Mucosa of descending colon (tissue), 3 donors: ENCODE results near the gene SMC5. TPM values are rescaled to one million over a fixed set of nuclear protein-coding genes. Genes with fewer than 3 reads are reported as not detected.

Source experiments
- ATAC-seq: fragments of 200-7000 bp; cut with Tn5 transposase; one replicate; pipeline ENCODE4 v1.9.1; 2020; ENCODE audit warnings: mild to moderate bottlenecking, moderate library complexity
- DNase-seq, 3 donors: peaks; one replicate each; pipeline ENCODE4 v3.0.0-alpha.2; 2020
- H3K36me3 ChIP-seq: fragments of 200-600 bp; one replicate; pipeline ENCODE4 v1.8.0; 2021; ENCODE audit warnings: low read depth, mild to moderate bottlenecking
- H3K4me1 ChIP-seq: fragments of 200-600 bp; one replicate; pipeline ENCODE4 v1.8.0; 2021; ENCODE audit warnings: low read depth, mild to moderate bottlenecking
- H3K4me3 ChIP-seq: fragments of 200-600 bp; one replicate; pipeline ENCODE4 v1.8.0; 2021; ENCODE audit warnings: mild to moderate bottlenecking
- H3K9me3 ChIP-seq: fragments of 200-600 bp; one replicate; pipeline ENCODE4 v1.8.0; 2021; ENCODE audit warnings: mild to moderate bottlenecking
- intact Hi-C, 2 donors: fragments of 100-400 bp; cut with DNase I in 1 of 2; cut with micrococcal nuclease in 1 of 2; formaldehyde crosslinking; loops; one replicate each; pipeline versions ENCODE4 v1.11.0 to v1.11.1; 2022; cut with DNase I, micrococcal nuclease
- total RNA-seq, 3 donors: library from RNA; stranded (reverse); fragmentation: NEBNext Ultra II Directional in 2 of 3; extraction: Animal tissue kit (Norgen Biotek cat#: 25700) in 2 of 3; gene quantifications; one replicate each; pipeline versions ENCODE4 v1.2.1 to v1.2.4, GENCODE V29; 2021 to 2023
- TF ChIP-seq, protein P1 (sequence below): fragments of 200-600 bp; IDR thresholded peaks from one replicate; pipeline ENCODE4 v1.8.0; 2022; ENCODE audit warnings: antibody characterized with exemption, mild to moderate bottlenecking
- donor health status: DM: no; HTN: no; CAD: no; lungs with moderate emphysema.
- donor health status: DM: no; HTN: no; CAD: no.
- donor health status: DM: no; HTN: yes; CAD: no.

Gene SMC5
- total RNA-seq, 3 donors from 2014 or later = 23.7 to 32.1 (median 31.7) TPM

DNA sequence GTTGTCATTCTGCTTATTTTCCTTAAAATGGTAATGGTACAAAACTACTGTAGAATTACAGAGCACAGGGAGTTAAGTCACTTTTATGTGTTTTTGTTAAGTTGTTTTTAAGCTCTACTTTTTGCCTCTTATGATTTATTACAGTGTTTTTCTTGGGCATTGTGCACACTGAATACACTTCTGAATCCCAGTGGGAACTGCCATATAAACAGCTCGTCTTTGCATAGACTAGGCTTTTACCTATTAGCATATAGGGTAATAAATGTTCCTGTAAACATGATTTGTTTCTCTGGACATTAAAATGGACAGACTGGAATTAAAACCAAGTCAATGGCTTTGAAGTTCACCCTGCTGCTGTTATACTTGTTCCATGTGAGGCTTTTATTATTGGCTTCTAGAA lies 143.4 kb downstream of the SMC5 start:
- DNase-seq (no peak), ATAC-seq (no peak)
- Histone ChIP-seq H3K36me3 (no peaks in the 10 kb centered on the region), H3K4me1 (peaks cover 73% of the 10 kb centered on the region), H3K9me3 (no peaks in the 10 kb centered on the region), H3K4me3 (no peak overlapping the region)
- TF ChIP-seq, protein P1, sequence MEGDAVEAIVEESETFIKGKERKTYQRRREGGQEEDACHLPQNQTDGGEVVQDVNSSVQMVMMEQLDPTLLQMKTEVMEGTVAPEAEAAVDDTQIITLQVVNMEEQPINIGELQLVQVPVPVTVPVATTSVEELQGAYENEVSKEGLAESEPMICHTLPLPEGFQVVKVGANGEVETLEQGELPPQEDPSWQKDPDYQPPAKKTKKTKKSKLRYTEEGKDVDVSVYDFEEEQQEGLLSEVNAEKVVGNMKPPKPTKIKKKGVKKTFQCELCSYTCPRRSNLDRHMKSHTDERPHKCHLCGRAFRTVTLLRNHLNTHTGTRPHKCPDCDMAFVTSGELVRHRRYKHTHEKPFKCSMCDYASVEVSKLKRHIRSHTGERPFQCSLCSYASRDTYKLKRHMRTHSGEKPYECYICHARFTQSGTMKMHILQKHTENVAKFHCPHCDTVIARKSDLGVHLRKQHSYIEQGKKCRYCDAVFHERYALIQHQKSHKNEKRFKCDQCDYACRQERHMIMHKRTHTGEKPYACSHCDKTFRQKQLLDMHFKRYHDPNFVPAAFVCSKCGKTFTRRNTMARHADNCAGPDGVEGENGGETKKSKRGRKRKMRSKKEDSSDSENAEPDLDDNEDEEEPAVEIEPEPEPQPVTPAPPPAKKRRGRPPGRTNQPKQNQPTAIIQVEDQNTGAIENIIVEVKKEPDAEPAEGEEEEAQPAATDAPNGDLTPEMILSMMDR = no peak
- intact Hi-C loops = loop anchor here in 1 of 2 donors (2.0 kb wide), 1 partner anchor 21 kb away; no protein-coding TSS in a partner anchor

DNA sequence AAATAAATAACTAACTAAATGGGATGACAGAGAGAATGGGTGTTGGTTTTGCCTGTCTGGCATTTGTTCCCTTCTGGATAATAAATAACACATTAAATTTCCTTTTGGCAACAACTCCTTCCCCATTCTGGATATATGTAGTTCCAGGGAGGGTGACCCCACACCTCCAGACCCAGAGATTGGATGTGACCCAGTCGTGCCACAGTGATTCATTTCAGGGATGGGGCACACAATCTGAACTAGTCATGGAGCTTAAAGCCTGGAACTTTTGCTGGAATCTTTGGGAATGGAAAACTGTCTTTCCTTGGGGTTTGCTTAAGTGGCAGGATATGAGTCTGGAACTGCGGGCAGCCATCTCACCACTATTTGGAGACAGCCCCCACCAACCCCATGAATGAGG lies 144.4 kb downstream of the SMC5 start:
- TF ChIP-seq, protein P1 = no peak
- Histone ChIP-seq H3K9me3 (no peaks in the 10 kb centered on the region), H3K4me1 (peaks cover 72% of the 10 kb centered on the region), H3K36me3 (no peaks in the 10 kb centered on the region), H3K4me3 (no peak overlapping the region)
- intact Hi-C loops = loop anchor here in 1 of 2 donors (2.0 kb wide), 1 partner anchor 22 kb away; no protein-coding TSS in a partner anchor
- ATAC-seq (no peak), DNase-seq (no peak)

DNA sequence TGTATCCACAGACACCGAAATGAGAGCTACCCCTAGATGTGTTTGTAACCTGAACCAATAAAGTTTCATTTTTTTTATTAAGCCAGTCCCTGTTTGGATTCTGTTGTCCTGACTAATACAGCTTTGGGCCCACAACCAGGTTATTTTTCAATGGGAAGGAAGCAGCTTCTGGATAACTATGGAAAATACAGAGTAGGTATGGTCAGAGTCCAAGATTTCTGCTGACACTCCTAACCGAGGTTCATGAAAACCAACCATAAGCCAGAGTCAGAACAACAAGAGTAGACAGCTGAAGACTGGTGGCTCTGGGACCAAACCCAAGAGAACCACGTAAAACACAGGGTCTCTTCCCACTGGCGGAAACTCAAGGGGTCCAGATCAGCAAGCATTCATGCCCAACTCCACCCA lies 144.8 kb downstream of the SMC5 start:
- peak; percentile 44 for ATAC-seq
- Histone ChIP-seq H3K9me3 (no peaks in the 10 kb centered on the region), H3K36me3 (no peaks in the 10 kb centered on the region), H3K4me3 (no peak overlapping the region), H3K4me1 (peaks cover 72% of the 10 kb centered on the region)
- TF ChIP-seq, protein P1 = no peak
- peak in 1 of 3 donors; percentile 22 for DNase-seq
- intact Hi-C loops = loop anchor here in 1 of 2 donors (2.0 kb wide), 1 partner anchor 23 kb away; no protein-coding TSS in a partner anchor

DNA sequence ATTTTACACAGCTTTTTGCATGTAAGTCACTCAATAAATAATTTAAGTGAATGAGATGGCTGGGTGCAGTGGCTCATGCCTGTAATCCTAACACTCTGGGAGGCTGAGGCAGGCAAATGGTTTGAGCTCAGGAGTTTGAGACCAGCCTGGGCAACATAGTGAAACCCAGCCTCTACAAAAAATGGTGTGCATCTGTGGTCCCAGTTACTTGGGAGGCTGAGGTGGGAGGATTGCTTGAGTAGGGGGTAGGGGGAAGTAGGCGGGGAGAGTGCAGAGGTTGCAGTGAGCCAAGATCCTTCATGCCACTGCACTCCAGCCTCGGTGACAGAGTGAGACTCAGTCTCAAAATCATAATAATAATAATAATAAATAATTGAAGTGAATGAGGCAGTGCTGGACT lies 145.5 kb downstream of the SMC5 start:
- DNase-seq = no peak
- peaks cover 68% of the 10 kb centered on the region for H3K4me1 ChIP-seq
- H3K36me3 ChIP-seq = no peaks in the 10 kb centered on the region
- intact Hi-C loops = no loop called here
- TF ChIP-seq, protein P1 = no peak
- ATAC-seq = no peak
- no peaks in the 10 kb centered on the region for H3K9me3 ChIP-seq
- no peak overlapping the region for H3K4me3 ChIP-seq

Other genes with a start within 250 kb of the SMC5 start
- 10 to 100 TPM in 1 of 3 donors, 1 to 10 TPM in 2; 3.5 to 70.6 (median 6.9) TPM for gene MAMDC2, start 215.1 kb upstream of the SMC5 start, total RNA-seq
- gene KLF9, start 155.7 kb downstream of the SMC5 start, total RNA-seq = 100 to 1,000 TPM in 1 of 3 donors, 10 to 100 TPM in 2; 29.5 to 104 (median 45.4) TPM